GM12878 (cell line): Measurements from ENCODE around the gene SEC31B. TPM values are rescaled to one million over a fixed set of nuclear protein-coding genes. Genes with fewer than 3 reads are reported as not detected.

Experiments used
- BRCA1 ChIP-seq: IDR thresholded peaks from 2 replicates; pipeline ENCODE4 v1.6.1; 2011; ENCODE audit warnings: low read depth, low read length, improper control_type of control experiment
- CBX3 ChIP-seq: fragments of 200-600 bp; sonication (generic); IDR thresholded peaks from 2 replicates; pipeline ENCODE4 v1.6.1; 2016; ENCODE audit warnings: low read depth, borderline replicate concordance
- CHD1 ChIP-seq: IDR thresholded peaks from 2 replicates; pipeline ENCODE4 v1.6.1; 2012; ENCODE audit warnings: low read depth, low read length, improper control_type of control experiment
- CUX1 ChIP-seq: IDR thresholded peaks from 2 replicates; pipeline ENCODE4 v1.6.1; 2012; ENCODE audit warnings: improper control_type of control experiment, low read depth, low read length; ENCODE audit not compliant: insufficient replicate concordance
- E2F8 ChIP-seq: fragments of 450-650 bp; IDR thresholded peaks from 2 replicates; pipeline ENCODE4 v1.6.1; 2018; ENCODE audit warnings: mild to moderate bottlenecking, low read depth, moderate library complexity; ENCODE audit not compliant: partially characterized antibody
- E4F1 ChIP-seq: fragments of 450-650 bp; IDR thresholded peaks from 2 replicates; pipeline ENCODE4 v1.6.1; 2018; ENCODE audit warnings: borderline replicate concordance, mild to moderate bottlenecking; ENCODE audit not compliant: partially characterized antibody
- GABPA ChIP-seq: IDR thresholded peaks from 2 replicates; pipeline ENCODE4 v1.6.1; 2014; ENCODE audit warnings: antibody characterized with exemption, low read depth, mild to moderate bottlenecking, inconsistent platforms
- LARP7 ChIP-seq: fragments of 450-650 bp; IDR thresholded peaks from 2 replicates; pipeline ENCODE4 v1.6.1; 2017; ENCODE audit warnings: mild to moderate bottlenecking
- MEF2B ChIP-seq: fragments of 450-650 bp; IDR thresholded peaks from 2 replicates; pipeline ENCODE4 v1.6.1; 2018; ENCODE audit warnings: mild to moderate bottlenecking, moderate library complexity; ENCODE audit not compliant: partially characterized antibody, poor library complexity, severe bottlenecking
- NFYB ChIP-seq: IDR thresholded peaks from 2 replicates; pipeline ENCODE4 v1.6.1; 2011; ENCODE audit warnings: low read depth, mild to moderate bottlenecking, low read length, improper control_type of control experiment, moderate library complexity; ENCODE audit not compliant: insufficient read depth
- NKRF ChIP-seq: fragments of 450-650 bp; conservative IDR thresholded peaks from 2 replicates; pipeline ENCODE4 v1.6.1; 2017; ENCODE audit warnings: mild to moderate bottlenecking, moderate library complexity
- RB1 ChIP-seq: fragments of 450-650 bp; formaldehyde crosslinking; IDR thresholded peaks from 2 replicates; pipeline ENCODE4 v1.6.1; 2017; ENCODE audit warnings: mild to moderate bottlenecking, borderline replicate concordance
- STAT3 ChIP-seq: IDR thresholded peaks from 2 replicates; pipeline ENCODE4 v1.6.1; 2011; ENCODE audit warnings: low read depth, low read length, improper control_type of control experiment
- ZBTB33 ChIP-seq: fragments of 450-650 bp; IDR thresholded peaks from 2 replicates; pipeline ENCODE4 v1.6.1; 2017; ENCODE audit warnings: mild to moderate bottlenecking
- polyA plus RNA-seq, 11 experiments: library from polyadenylated mRNA; depleted of rRNA in 4 of 11; unstranded in 6 of 11; stranded (reverse) in 5 of 11; fragments of >200 nt; fragmentation: Nextera tagmentation in 4 of 11; fragmentation: Illumina TruSeq in 1 of 11; extraction: Ambion mirVana in 4 of 11; extraction: Trizol in 1 of 11; gene quantifications; 1 replicate in 1 of 11; 2 replicates in 10 of 11; pipeline versions ENCODE4 v1.2.1 to v1.2.3, GENCODE V29; 2011 to 2016; ENCODE audit warnings: inconsistent platforms in 2 of 11, missing spikeins in 2 of 11, low read depth in 1 of 11
- total RNA-seq, 4 experiments: library from RNA; depleted of rRNA in 3 of 4; stranded (reverse); fragments of >200 nt in 3 of 4; fragmentation: Illumina TruSeq in 1 of 4; extraction: Trizol in 1 of 4; gene quantifications; 2 replicates each; pipeline versions ENCODE4 v1.2.1 to v1.2.3, GENCODE V29; 2013 to 2021

Gene SEC31B
- total and polyA plus RNA-seq, 10 of the 15 experiments (the other 5 are each of a cell fraction or from before 2014, with no cell fraction given) = 3.4 to 24.3 (median 9.9) TPM

GRCh38 chr10:100531761-100532160 lies 12.1 kb upstream of the SEC31B start (continued):
- no peak for TF ChIP-seq E2F8
- no peak for TF ChIP-seq BRCA1
- no peak for TF ChIP-seq MEF2B
- TF ChIP-seq CUX1 = no peak
- no peak for TF ChIP-seq CHD1
- no peak for TF ChIP-seq CBX3
- TF ChIP-seq NFYB = no peak
- TF ChIP-seq RB1 = no peak
- TF ChIP-seq E4F1 = no peak
- TF ChIP-seq LARP7 = no peak
- TF ChIP-seq STAT3 = no peak
- no peak for TF ChIP-seq GABPA
- no peak for TF ChIP-seq ZBTB33
- no peak for TF ChIP-seq NKRF
